Mucosa of stomach (tissue), 1 donor: ENCODE data around the gene PRSS1.

Experiments used
- H3K27me3 ChIP-seq: one replicate; pipeline ENCODE4 v1.7.0; 2013; ENCODE audit warnings: mild to moderate bottlenecking, low read length; ENCODE audit not compliant: control insufficient read depth, insufficient read depth
- H3K36me3 ChIP-seq: one replicate; pipeline ENCODE4 v1.7.0; 2013; ENCODE audit warnings: low read length; ENCODE audit not compliant: control insufficient read depth, insufficient read depth
- H3K4me1 ChIP-seq: one replicate; pipeline ENCODE4 v1.7.0; 2013; ENCODE audit warnings: mild to moderate bottlenecking, low read length; ENCODE audit not compliant: control insufficient read depth, insufficient read depth
- H3K4me3 ChIP-seq: one replicate; pipeline ENCODE4 v1.7.0; 2013; ENCODE audit warnings: low read length
- H3K9ac ChIP-seq: one replicate; pipeline ENCODE4 v1.7.0; 2013; ENCODE audit warnings: mild to moderate bottlenecking, low read length, moderate library complexity
- H3K9me3 ChIP-seq: one replicate; pipeline ENCODE4 v1.7.0; 2013; ENCODE audit warnings: mild to moderate bottlenecking, low read length, moderate library complexity; ENCODE audit not compliant: control insufficient read depth
- donor health status: Pancreatic carcinoma.

Gene PRSS1

DNA sequence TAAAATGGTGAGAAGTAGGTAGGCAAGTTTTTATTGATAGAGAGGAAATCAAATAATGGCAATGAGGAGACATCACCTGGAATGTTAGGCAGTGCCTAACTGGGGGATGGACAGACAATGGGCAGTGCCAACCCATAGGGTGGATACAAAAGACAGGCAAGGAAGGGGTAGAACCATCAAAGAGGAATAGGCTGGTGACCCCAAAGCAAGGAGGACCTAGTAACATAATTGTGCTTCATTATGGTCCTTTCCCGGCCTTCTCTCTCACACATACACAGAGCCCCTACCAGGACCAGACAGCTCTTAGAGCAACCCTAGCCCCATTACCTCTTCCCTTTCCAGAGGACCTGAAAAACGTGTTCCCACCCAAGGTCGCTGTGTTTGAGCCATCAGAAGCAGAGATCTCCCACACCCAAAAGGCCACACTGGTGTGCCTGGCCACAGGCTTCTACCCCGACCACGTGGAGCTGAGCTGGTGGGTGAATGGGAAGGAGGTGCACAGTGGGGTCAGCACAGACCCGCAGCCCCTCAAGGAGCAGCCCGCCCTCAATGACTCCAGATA is 51.5 kb downstream of the PRSS1 start:
- H3K27me3 ChIP-seq: peaks cover 39% of the 10 kb centered on the region

GRCh38 chr7:142801601-142802295 is 52.5 kb downstream of the PRSS1 start:
- peaks cover 32% of the 10 kb centered on the region for H3K27me3 ChIP-seq
- H3K9me3 ChIP-seq: no peaks in the 10 kb centered on the region
- peaks cover 7% of the 10 kb centered on the region for H3K4me1 ChIP-seq
- H3K4me3 ChIP-seq: no peak overlapping the region
- H3K9ac ChIP-seq: no peak overlapping the region
- H3K36me3 ChIP-seq: no peaks in the 10 kb centered on the region

More for the DNA sequence above, 51.5 kb downstream of the PRSS1 start:
- Histone ChIP-seq H3K9me3 (no peaks in the 10 kb centered on the region), H3K4me3 (no peak overlapping the region), H3K4me1 (peaks cover 7% of the 10 kb centered on the region), H3K9ac (no peak overlapping the region), H3K36me3 (no peaks in the 10 kb centered on the region)

DNA sequence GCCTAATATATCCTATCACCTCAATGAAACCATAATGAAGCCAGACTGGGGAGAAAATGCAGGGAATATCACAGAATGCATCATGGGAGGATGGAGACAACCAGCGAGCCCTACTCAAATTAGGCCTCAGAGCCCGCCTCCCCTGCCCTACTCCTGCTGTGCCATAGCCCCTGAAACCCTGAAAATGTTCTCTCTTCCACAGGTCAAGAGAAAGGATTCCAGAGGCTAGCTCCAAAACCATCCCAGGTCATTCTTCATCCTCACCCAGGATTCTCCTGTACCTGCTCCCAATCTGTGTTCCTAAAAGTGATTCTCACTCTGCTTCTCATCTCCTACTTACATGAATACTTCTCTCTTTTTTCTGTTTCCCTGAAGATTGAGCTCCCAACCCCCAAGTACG is 53.0 kb downstream of the PRSS1 start:
- H3K36me3 ChIP-seq: no peaks in the 10 kb centered on the region
- no peak overlapping the region for H3K9ac ChIP-seq
- no peak overlapping the region for H3K4me3 ChIP-seq
- H3K27me3 ChIP-seq: peaks cover 27% of the 10 kb centered on the region
- H3K4me1 ChIP-seq: peaks cover 5% of the 10 kb centered on the region
- H3K9me3 ChIP-seq: no peaks in the 10 kb centered on the region
